ENCODE results near the gene CDH22.

CDH22 gene

DNA sequence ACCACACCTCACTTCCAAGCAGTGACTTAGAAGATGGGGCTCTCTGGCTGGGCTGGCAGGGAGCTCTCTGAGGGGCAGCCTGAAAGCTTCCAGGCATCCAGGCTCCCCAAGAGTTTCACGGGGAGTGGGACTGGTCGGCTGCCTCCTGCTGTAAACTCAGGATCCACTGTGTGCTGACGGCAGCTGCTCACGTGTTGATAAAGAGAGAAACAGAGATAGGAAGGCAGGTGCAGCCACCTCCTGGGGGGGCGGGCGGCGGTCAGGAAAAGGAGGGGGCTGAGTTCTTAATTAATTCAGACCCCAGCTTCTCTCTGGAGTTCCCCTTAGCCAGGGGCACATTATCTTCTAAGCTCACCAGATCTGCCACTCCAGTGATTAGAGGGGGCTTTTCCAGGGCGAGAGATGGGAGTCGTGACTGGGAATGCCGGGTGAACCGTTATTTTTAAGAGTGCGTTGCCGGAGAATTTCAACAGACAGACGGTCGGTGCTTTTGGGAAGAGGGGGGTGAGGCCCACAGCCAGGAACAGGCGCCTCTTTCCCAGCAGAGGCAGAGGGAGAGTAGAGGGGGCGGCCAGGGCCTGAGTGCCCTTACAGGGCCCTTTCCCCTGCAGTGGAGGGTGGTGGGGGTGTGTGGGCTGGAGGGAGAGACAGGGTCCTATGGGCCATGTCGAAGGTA lies 119.3 kb downstream of the CDH22 start:
- DNase-seq: no peak

- DNase-seq: no peak
Observed at GRCh38 chr20:46186210-46186609, 122.1 kb downstream of the CDH22 start.

DNA sequence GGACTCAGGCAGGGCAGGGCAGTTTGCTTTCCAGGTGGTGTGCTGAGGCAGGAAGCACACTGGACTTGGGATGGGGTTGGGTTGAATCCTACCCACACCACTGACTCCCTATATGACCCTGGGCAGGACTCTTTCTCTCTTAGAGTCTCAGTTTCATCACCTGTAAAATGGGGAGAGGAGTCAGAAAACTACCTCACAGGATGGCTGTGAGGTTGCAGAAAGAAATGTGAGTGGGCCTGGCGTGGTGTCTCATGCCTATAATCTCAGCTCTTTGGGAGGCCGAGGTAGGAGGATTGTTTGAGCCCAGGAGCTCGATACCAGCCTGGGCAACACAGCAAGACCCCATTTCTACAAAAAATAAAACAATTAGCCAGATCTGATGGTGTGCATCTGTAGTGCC lies 122.9 kb downstream of the CDH22 start:
- no peak for DNase-seq

GRCh38 chr20:46183768-46184167 lies 124.5 kb downstream of the CDH22 start:
- DNase-seq: no peak

GRCh38 chr20:46182276-46183200 lies 125.8 kb downstream of the CDH22 start:
- no peak for DNase-seq

GRCh38 chr20:46179862-46180261 lies 128.4 kb downstream of the CDH22 start:
- DNase-seq: no peak

GRCh38 chr20:46178891-46179290 lies 129.4 kb downstream of the CDH22 start:
- no peak for DNase-seq

DNA sequence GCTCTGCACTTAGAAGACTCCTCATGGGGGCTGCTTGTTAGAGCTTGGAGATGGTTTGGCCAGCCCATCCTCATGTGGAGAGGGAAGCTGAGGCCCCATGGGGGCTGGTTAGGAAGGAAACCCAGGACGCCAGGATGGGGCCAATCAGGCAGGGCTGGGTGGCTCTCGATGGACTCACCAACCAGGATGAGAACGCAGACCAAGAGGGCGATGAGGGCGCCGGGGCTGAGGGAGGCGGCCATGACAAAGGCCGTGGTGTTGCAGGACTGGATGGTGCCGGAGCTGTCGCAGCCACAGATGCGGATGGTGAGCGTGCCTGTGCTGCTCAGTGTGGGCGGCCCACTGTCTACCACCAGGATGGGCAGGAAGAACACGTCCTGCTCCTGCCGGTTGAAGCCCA lies 130.5 kb downstream of the CDH22 start:
- no peak for DNase-seq

GRCh38 chr20:46176739-46177378 lies 131.4 kb downstream of the CDH22 start:
- no peak for DNase-seq

DNA sequence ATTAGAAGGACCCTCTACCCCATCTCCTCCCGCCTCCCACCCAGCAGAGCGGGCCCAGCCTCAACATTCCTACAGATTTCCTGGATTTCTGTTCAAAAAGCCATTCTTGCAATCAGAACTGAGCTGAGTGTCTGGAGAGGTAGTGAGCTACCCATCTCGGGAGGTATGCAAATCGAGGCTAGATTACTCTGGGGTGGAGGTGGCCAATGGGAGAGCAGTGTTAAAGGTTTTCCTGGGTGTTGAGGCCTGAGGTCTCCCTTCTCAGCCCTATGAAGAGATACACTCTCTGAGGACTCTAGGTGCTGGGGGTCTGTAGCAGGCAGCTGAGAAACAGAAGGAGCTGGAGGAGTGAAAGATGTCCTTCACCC lies 133.2 kb downstream of the CDH22 start:
- DNase-seq: no peak

- peak; percentile 44 for DNase-seq
Observed at GRCh38 chr20:46174469-46175126, 133.7 kb downstream of the CDH22 start.

GRCh38 chr20:46173652-46174468 lies 134.4 kb downstream of the CDH22 start:
- no peak for DNase-seq

- no peak for DNase-seq
Observed at GRCh38 chr20:46172961-46173536, 135.2 kb downstream of the CDH22 start.

DNA sequence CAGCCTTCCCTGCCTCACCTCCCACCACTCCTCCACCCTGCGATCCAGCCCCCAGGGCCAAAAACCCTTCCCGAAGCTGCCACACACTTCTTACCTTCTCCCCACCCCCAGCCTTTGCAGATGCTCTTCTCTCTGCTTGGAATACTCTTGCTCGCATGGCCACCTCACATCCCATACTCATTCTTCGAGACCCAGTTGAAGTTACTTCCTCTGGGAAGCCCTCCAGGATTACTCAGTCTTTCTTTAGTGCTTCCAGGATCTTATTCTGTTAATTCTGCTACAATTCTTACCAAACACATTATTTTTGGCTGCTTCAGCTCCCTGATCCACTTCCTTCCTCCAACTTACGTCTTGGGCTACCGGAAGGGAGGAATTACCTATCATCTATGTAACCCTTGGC lies 135.8 kb downstream of the CDH22 start:
- DNase-seq: no peak

DNA sequence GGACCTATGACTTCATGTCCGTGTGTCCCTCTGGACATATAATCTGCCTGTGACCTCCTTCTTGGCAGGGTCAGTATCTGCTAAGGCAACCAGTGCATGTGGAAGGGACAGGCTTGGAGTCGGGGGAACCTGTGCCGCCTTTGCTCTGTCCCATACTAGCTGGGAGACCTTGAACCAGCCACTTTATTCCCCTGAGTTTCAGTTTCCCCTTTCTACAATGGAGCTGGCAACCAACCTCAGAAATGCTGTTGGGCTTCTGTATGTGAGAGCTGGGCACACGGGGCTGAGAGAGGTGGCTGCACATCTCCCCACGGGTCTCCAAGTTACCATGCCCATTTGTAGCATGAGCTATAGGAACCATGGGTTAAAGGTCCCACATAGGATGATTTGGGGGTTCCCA lies 136.4 kb downstream of the CDH22 start:
- no peak for DNase-seq

GRCh38 chr20:46171476-46171875 lies 136.8 kb downstream of the CDH22 start:
- no peak for DNase-seq

- DNase-seq: no peak
Observed at GRCh38 chr20:46169245-46170171, 138.8 kb downstream of the CDH22 start.

DNA sequence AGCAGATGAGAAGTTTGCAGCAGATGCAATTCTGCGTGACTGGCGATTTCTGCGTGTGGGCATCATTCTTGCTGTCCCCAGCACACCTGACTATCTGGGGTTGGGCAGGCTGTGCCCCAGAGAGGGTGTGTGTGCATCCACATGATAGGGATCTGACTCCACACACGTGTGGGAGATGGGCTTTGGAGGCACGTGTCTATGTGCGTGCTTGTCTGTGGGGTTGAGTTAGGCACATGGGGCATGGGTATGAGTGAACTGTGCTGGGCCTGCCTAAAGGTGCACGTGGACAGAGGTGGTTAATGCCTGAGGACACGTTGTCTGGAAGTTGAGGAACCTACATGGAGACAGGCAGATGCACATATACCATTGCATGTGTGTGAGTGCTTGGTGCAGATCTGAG lies 139.9 kb downstream of the CDH22 start:
- DNase-seq: no peak

GRCh38 chr20:46167080-46167479 lies 141.2 kb downstream of the CDH22 start:
- DNase-seq: no peak

DNA sequence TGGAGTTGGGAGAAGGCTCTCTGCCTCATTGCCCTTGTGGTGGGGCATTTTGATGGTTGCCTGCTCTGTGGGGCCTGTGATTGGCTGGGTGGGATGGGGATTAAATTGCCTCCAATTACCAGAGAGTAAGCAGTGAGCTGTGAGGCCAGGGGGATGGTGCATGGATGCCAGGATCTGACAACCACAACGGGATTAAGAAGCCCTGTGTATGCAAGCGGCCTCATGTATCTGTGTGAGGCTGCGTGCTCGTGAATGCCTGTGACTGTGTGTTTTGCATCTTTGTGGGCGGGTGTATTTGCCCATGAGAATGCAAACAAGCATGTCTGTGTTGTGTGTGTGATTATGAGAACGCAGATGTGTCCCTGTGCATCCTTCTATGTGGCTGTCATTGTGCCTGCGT lies 144.0 kb downstream of the CDH22 start:
- DNase-seq: no peak

- no peak for DNase-seq
Observed at GRCh38 chr20:46161921-46162320, 146.4 kb downstream of the CDH22 start.

Measured in NCI-H2029 (cell line).